KBM-7 (cell line): ENCODE measurements around the gene PBX3.

Experiments used
- DNase-seq: peaks from one replicate; pipeline ENCODE4 v3.0.0-alpha.2; 2015
- in situ Hi-C: fragments of 300-500 bp; cut with MboI; formaldehyde crosslinking; loops from 2 replicates; pipeline ENCODE4 v1.14.3; 2020; ENCODE audit warnings: low sequenced_read_pairs, low pct_unique_long_range_greater_than_20kb, mixed read lengths

The PBX3 gene

DNA sequence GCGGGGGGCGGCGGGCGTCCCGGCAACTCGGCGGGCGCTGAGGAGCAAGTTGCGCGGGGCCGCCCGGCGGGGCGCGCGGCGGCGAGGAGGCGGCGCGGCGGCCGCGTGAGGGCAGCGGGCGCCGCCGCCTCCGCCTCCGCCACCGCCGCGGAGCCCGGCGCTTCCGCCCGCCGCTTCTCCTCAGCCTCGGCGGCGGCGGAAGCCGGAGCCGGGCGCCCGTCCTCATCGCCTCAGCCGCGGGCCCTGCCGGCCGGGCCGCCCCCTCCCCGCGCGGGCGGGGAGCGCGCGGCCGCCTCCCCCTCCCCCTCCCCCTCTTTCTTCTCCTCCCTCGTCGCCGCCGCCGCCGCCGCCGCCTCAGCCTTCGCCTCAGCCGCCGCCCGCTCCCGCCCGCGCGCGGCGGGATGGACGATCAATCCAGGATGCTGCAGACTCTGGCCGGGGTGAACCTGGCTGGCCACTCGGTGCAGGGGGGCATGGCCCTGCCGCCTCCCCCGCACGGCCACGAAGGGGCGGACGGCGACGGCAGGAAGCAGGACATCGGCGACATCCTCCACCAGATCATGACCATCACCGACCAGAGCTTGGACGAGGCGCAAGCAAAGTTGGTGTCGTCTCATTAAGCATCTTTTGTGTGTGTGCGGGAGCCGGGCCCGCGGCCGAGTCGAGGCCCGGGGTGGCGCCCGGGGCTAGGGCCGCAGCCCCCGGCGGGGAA is at the start of gene PBX3:
Gene PBX3, plus strand, starts transcription at position 321 of the 712 bp plus-strand sequence.
- in situ Hi-C loops, result no loop called here
- DNase-seq, result peak; percentile 51

DNA sequence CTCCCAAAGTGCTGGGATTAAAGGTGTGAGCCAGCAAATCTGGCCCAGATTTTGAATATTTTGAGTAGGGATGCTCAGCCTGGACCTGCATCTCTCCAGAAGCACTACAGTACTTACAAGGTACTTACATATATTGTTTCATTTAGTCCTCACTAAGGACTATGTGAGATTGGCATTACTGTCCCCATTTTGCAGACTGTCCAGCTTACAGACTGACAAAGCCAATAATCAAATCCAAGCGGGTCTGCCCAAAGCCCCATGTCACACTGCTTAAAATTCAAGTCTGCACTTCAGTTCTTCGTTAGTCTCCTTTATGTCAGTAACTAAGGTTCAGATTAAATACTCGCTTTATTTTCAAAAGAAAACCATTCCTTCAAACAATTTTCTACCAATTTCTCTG is 47.3 kb upstream of the PBX3 start:
- in situ Hi-C loops, result no loop called here
- no peak for DNase-seq

DNA sequence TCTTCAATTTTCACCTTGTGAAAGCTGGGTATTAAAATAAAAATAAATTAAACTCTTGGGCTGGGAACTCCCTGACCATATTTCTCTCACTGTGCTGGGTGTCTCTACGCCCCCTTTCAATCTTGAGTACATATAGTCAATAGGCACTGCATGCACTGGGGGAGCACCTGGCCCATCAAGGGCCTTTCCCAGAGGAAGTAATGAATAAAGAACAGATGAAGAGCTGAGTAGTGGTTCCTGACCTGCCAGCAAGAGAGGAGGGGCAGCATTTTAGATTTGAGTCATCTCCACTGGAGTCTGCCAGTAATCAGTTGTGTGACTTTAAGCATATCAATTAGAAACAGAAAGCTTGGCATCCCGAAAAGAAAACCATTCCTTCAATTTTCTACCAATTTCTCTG is 46.4 kb upstream of the PBX3 start:
- in situ Hi-C loops, result no loop called here
- no peak for DNase-seq

DNA sequence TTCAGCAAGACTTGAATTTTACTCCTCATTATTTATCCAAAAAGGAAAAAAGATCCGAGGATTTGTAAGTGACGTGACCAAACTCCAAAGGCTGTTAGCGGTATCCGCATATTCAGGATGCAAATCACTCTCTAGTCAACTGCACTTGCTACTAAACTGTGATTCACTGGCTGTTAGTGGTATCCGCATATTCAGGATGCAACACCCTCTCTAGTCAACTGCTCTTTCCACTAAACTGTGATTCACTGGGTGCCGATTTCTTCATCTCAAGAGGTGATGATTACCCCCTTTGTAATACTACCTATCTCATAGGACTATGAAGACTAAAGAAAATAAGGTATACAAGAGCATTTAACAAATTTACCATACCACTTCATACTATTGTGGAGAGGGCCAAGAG is 45.8 kb upstream of the PBX3 start:
- in situ Hi-C loops, result no loop called here
- no peak for DNase-seq

DNA sequence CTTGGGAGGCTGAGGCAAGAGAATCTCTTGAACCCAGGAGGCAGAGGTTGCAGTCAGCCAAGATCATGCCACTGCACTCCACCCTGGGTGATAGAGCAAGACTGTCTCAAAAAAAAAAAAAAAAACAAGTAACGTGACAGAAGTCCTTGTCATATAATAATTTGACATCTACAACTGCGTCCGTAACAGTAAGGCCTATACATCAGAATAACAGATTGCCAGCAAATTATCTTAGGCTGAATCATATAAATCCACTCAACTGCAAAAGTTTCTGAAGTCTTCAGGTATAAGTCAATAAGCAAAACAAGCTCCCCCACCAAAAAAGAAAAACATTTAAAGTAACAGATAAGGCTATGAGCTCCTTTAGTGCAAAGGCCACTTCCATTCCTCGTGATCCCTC is 43.5 kb upstream of the PBX3 start:
- in situ Hi-C loops, result no loop called here
- DNase-seq, result no peak

DNA sequence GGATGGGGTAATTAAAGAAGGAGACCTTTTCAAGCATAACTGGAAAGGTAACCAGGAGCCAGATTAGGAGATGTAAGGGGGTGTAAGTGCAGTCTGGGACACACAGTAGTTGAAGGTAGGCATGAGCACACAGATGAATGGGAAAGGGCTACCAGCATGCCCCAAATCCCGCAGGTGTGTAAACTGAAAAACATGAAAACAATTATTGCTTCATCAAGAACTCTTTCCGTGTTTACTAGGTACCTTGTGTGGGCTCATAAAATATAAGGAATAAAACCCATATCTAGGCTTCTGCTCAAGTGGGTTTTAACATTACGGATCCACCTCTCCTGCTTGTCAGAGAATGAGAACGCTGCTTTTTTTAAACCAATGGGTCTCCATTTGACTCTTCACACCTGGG is 41.3 kb upstream of the PBX3 start:
- in situ Hi-C loops, result no loop called here
- no peak for DNase-seq

DNA sequence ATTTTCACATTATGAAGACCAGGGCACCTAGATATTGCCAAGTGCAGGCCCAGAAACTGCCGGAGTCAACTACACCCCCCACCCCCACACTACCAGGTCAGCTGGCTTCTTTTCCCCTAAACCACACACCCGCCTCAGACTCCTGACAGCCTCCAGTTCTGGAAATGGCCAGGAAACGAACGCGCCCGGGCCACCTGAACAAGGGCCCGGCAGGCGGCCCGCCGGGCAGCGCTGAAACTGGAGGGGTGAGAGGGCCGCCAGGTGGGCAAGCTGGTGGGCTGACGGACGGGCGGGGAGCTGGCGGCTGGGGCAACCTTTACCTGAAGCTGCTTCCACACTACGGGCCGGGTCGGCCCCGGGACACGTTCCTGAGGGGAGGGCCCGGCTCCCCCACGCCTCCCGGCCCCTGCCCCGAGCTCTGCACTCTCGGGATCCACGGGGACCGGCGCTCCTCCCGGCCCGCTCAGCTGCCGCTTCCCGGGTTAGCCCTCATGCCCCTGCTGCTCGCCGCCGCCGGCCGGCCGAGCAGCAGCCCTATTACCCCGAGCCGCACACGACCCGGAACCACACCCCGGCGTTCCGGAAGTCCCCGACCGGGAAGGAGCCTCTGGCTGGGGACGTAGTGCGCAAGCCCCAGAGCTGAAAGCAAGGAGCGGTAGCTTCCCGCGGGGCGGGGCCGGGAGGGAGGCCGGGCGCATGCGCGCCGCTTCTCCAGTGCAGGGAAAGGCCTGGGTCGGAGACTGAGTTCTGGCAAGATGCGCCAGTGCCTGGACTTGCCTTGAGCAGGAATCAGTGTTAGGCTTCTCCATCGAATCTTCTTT is 40.3 kb upstream of the PBX3 start, which contains the start of gene MAPKAP1:
Gene MAPKAP1, minus strand, starts transcription at position 558 of the 821 bp plus-strand sequence. CDS start 34,634 bp downstream, outside the sequence.
- in situ Hi-C loops, result no loop called here
- DNase-seq, result peak; percentile 94

DNA sequence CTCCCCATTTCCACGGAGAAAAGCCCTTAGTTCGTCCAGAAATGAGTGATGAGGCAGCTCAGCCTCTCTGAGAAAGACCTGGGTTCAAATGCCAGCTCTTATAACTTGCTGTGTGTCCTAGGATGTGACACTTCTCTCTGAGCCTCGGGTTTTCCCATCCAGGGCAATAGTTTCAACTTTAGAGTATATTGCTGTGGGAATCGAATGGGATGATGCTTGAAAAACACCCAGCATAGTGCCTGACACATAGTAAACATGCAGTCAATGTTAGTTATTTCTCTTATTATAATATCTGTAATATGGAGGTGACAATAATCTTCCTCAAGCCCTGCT is 39.7 kb upstream of the PBX3 start:
- in situ Hi-C loops, result no loop called here
- DNase-seq, result no peak

DNA sequence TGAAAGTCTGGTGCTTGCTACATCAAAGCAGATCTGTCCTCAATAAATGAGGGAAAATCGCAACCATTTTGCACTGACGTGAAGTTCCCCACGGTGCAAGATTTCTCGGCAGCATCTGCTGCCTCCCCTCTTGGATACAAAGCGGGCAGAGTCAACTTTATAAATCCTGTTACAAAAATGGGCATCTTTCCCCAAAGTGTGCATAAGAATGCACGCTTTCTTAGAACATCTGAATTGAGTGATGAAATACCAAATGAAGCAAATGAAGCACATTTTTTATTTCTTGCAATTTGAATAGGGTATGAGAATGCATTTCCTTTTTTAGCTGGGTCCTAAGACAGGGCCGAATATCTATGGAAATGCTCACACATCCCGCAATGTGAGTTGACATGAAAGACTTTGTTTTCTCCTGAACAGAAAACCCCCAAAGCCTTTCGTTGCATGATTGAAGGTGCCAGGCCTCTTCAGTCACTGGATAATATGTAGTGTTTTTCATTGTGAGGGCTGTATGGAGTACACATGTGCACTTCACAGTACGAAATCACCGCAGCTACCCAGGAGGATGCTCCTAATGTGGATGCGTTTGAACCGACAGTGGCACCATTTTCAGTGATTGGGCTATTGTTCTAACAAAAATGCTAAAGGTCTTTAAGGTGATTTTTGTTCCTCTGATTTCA is 20.6 kb upstream of the PBX3 start:
- no peak for DNase-seq
- in situ Hi-C loops, result no loop called here

DNA sequence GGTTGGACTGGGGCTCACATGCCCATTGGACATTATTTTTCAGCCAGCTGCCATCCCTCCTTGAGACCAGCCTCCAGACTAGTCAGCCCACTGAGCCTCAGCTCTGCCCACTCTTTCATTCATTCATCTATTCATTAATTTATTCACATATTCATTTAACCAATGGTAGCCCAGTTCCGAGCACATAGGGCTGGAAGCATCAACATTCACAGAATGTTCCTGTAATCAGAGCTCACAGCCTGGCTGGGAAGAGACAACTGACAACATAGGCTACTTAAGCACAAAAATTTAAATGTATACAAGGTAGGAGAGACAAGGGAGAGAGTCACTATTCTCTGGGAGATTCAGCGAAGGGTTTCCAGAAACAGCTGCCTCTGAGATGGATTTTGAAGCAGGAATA is 17.0 kb upstream of the PBX3 start:
- in situ Hi-C loops, result no loop called here
- DNase-seq, result no peak

DNA sequence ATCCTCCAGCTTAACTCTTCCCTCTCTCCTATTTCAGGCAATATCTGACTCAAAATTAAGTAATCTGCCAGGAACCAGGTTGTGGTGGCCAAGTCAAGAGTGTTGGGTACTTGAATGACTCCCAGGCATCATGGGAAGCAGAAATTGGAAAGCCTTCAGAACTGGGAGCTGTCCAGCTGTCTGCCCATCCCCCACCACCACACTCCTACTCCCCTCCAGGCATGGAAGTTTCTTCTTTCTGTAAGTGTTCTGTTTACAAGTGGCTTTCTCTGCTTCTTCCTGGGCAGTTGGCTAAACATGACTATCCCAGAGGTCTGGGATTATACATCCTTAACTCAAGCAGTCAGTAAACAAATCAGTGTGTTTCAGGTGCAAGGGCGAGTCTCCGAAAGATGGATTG is 14.6 kb upstream of the PBX3 start:
- in situ Hi-C loops, result no loop called here
- DNase-seq, result no peak

DNA sequence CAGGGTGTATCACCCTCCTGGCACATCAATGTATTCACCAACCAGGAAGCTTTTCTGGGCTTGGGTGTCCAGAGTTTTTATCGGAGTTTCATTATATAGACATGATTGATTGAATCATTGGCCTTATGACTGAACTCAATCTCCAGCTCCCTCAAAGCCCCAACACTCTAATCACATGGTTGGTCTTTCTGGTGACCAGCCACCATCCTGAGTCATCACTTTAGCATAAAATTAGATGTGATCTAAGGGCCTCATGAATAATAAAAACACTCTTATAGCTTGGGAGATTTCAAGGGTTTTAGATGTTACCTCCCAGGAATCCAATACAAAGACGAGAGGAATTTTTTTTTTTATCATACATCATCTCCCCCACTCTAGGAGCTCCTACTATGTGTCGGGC is 7.7 kb upstream of the PBX3 start:
- in situ Hi-C loops, result no loop called here
- no peak for DNase-seq

DNA sequence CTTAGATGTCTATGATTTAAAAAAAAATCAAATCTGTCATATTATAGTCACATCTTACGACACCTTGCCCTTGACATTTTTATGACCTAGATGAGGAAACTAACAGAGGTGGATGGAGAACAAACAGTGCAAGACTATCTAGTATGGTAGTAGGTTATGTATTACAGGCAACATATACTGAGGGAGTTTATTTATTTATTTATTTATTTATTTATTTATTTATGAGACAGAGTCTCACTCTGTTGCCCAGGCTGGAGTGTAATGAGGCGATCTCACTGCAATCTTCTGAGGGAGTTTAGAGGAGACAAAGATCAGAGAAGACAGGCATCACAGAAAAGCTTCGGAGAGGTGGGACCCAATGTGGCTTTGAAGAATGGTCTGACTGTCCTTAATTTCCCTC is 4.5 kb upstream of the PBX3 start:
- in situ Hi-C loops, result no loop called here

DNA sequence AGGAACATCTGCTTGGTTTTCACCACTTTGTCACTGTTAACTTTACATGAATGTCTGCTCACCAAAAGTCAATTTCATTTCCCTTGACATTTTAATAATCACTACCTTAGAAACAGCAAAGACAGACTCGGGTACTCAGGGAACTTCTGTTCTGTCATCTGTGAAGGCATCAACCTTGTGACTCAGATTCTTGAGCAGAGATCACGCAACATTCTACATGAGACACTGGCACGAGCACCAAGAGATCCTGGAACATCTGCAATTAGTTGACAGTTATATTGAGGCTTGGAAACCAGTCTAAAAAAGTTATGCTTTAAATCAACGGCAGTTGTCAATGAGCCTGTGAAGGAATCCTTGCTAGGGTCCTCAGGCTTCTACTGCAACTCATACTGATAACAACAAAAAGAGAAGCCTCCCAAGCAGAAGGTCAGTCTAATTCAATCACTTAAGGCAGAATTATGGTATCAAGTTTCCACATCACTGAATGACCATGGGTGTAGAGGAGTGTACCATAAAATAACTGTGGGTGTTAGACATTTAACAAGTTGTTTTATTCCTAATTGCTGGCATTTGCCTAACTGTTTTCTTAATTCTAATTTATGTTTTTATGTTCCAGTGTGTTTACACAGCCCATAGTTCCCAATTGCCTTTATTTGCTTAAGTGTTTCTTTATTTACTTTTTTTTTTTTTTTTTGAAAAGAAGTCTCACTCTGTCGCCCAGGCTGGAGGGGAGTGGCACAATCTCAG is 3.3 kb upstream of the PBX3 start:
- no peak for DNase-seq
- in situ Hi-C loops, result no loop called here

More for the DNA sequence above, 4.5 kb upstream of the PBX3 start:
- no peak for DNase-seq

DNA sequence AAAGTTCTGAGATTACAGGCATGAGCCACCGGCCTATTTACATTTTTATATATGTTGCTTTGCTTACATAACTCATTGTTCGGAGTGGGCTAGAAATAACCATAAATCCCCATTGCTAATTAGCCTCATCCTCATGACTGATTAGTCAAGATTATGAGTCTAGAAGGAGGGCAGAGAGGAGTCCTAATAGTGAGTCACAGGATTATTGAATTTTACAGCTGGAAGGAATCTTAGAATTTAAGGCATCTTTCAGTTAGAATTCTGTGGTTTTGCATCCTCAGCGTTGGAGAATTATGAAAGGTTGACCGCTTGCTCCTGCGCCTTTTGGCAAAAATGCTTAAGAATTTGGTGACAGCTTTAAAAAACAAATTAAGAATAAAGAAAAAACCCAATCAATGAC is 2.6 kb upstream of the PBX3 start:
- in situ Hi-C loops, result no loop called here
- DNase-seq, result no peak

DNA sequence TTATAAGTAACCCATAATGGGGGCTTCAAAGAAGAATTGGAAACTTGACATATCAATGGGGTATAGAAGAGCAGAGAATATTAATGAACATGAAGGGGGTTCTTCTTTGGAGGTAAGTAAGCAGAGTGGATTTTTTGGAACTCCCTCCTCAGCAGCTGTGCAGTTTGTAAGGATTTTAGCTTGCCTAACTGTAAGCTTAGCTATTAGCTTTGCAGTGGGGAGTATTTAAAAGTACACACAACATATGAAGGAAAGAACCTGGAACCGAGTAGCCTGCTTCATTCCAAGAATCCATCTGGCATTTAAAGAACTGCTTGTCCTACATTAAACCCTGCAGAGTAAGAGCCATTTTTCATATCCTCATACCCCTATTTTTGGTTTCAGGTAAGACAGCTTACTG is 2.2 kb upstream of the PBX3 start:
- in situ Hi-C loops, result no loop called here

DNA sequence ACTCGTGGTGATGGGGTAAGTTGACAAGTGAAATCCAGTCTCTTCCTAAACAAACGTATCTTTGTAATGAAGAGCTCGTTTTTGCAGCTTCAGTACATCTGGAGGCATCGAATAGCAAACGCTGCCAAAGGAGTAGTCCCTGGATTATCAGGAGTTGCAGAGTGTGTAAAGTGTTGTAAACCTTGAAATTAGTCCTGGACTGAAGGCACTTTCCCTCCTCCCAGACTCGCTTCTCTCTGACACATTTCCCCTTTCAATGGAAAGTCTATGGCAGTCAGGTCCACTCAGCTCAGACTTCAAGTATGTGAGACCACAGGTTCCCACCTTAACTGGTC is 1.5 kb upstream of the PBX3 start:
- in situ Hi-C loops, result no loop called here
- DNase-seq, result no peak

More for the DNA sequence above, 2.2 kb upstream of the PBX3 start:
- no peak for DNase-seq

DNA sequence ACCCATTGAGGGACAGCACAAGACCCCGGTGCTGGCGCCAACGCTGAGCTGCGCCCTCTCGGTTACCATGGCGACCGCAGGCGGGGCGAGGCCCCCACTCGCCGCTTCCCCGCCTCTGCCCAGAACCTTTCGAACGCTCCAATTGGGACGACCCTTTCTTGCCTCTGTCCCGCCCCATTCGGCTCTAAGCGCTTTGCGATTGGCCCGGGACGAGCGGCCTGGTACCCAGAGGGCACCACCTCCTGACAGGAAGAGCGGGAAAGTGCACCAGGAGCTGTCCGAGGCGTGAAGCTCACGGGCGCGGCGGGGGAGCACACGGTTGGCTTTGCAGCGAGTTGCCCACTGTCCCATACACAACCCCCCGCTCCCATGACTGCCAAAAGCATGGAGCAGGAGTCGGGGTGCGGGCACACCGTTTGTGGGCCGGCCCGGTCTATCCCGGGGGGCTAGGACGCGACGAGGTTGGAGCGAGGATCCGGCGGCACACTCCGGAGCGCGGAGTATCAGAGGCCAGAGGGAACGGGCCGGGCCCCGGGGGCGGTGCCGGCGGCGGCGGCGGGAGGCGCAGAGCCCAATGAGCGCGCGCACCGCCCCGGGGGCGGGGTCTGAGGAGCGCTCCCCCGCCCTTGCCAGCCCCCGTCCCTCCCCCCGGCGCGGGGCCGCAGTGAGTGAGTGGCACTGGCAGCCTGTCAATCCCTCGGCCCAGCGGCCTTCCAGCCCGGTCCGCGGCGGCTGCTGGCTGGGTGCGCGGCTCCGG is 978 bp upstream of the PBX3 start:
- in situ Hi-C loops, result no loop called here
- peak; percentile 98 for DNase-seq

DNA sequence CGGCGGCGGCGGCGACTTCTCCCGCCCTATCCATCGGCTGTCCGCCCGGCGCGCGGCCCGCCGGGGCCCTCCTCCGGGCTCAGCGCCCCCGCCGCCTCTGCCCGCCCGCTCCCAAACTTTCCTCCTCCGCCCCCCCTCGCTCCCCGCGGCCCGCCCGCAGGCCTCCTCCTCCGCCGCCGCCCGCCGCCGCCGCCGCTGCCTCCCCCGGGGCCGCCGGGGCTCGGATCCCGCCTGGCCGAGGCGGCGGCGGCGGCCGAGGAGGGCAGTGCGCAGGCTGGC is 460 bp upstream of the PBX3 start:
- DNase-seq, result no peak
- in situ Hi-C loops, result no loop called here
